Activated CD4-positive, alpha-beta T cell treated with anti-CD3 and anti-CD28 coated beads for 36 hours (primary cell): ENCODE measurements around the gene ERN1. TPM values are rescaled to one million over a fixed set of nuclear protein-coding genes. Genes with fewer than 3 reads are reported as not detected.

Experiments used
- ATAC-seq: fragments of 200-7000 bp; cut with Tn5 transposase; one replicate; pipeline ENCODE4 v1.10.0; 2021; ENCODE audit warnings: mild to moderate bottlenecking, moderate library complexity
- CTCF ChIA-PET: fragments of 350-600 bp; sonication (Branson Sonifier 250); formaldehyde crosslinking; loops from one replicate; lab custom pipeline; 2021; ENCODE audit warnings: antibody characterized with exemption; lab: Charles Lee
- POLR2A ChIA-PET: fragments of 350-600 bp; sonication (Branson Sonifier 250); formaldehyde crosslinking; loops from one replicate; lab custom pipeline; 2021; ENCODE audit warnings: antibody characterized with exemption, inconsistent platforms; lab: Charles Lee
- DNase-seq: peaks from one replicate; pipeline ENCODE4 v3.0.0-alpha.2; 2020
- H3K27ac Mint-ChIP-seq: one replicate; pipeline ENCODE4 v1.8.0; 2021; ENCODE audit warnings: mixed read lengths
- H3K27me3 Mint-ChIP-seq: one replicate; pipeline ENCODE4 v1.8.0; 2021; ENCODE audit warnings: mixed read lengths
- H3K36me3 Mint-ChIP-seq: one replicate; pipeline ENCODE4 v1.8.0; 2021; ENCODE audit warnings: low read depth, mixed read lengths
- H3K4me1 Mint-ChIP-seq: one replicate; pipeline ENCODE4 v1.8.0; 2021; ENCODE audit warnings: mixed read lengths
- H3K4me3 Mint-ChIP-seq: one replicate; pipeline ENCODE4 v1.8.0; 2021; ENCODE audit warnings: mild to moderate bottlenecking, moderate library complexity, mixed read lengths
- H3K9me3 Mint-ChIP-seq: one replicate; pipeline ENCODE4 v1.8.0; 2021; ENCODE audit warnings: low read depth, mixed read lengths
- intact Hi-C, 2 experiments: fragments of 100-400 bp; cut with DNase I in 1 of 2; cut with micrococcal nuclease in 1 of 2; formaldehyde crosslinking; loops; one replicate each; pipeline versions ENCODE4 v1.14.2 to v1.15.1; 2022 to 2024; cut with DNase I, micrococcal nuclease
- total RNA-seq, 2 experiments: library from RNA; stranded (reverse); gene quantifications; one replicate each; pipeline ENCODE4 v1.2.3, GENCODE V29; 2021

The ERN1 gene
- total RNA-seq, 2 experiments from 2014 or later: 23.7 to 26.8 TPM

GRCh38 chr17:64110379-64111152, 19.4 kb downstream of the ERN1 start:
- CTCF ChIA-PET: interaction anchor here (1.4 to 1.5 kb wide), 2 partner anchors 10 to 23 kb away, joined by 3 to 4 read pairs; no protein-coding TSS in a partner anchor

GRCh38 chr17:64109400-64109799, 20.5 kb downstream of the ERN1 start:
- H3K4me3 Mint-ChIP-seq: no peak overlapping the region
- ChIA-PET POLR2A (interaction anchor here (0.6 kb wide), 1 partner anchor 46 kb away, joined by 3 read pairs; no protein-coding TSS in a partner anchor), CTCF (interaction anchor here (0.7 to 0.8 kb wide), 2 partner anchors 45 to 180 kb away, joined by 3 read pairs; no protein-coding TSS in a partner anchor)
- no peaks in the 10 kb centered on the region for H3K9me3 Mint-ChIP-seq
- intact Hi-C loops: no loop called here
- H3K27ac Mint-ChIP-seq: peak overlapping the region; percentile 55
- ATAC-seq (no peak), DNase-seq (no peak)
- H3K4me1 Mint-ChIP-seq: peaks cover 53% of the 10 kb centered on the region
- no peaks in the 10 kb centered on the region for H3K27me3 Mint-ChIP-seq
- peaks cover 8% of the 10 kb centered on the region for H3K36me3 Mint-ChIP-seq

More at GRCh38 chr17:64110379-64111152, 19.4 kb downstream of the ERN1 start:
- no peak for ATAC-seq
- no peaks in the 10 kb centered on the region for H3K9me3 Mint-ChIP-seq
- no peak overlapping the region for H3K4me3 Mint-ChIP-seq
- H3K27ac Mint-ChIP-seq: peak overlapping the region; percentile 44
- no peak for DNase-seq
- intact Hi-C loops: no loop called here
- peaks cover 8% of the 10 kb centered on the region for H3K36me3 Mint-ChIP-seq
- peaks cover 60% of the 10 kb centered on the region for H3K4me1 Mint-ChIP-seq
- POLR2A ChIA-PET: no interaction called here
- no peaks in the 10 kb centered on the region for H3K27me3 Mint-ChIP-seq

GRCh38 chr17:64107500-64108236, 22.3 kb downstream of the ERN1 start:
- no peak for DNase-seq
- peak overlapping the region; percentile 56 for H3K27ac Mint-ChIP-seq
- H3K4me1 Mint-ChIP-seq: peaks cover 61% of the 10 kb centered on the region
- intact Hi-C loops: no loop called here
- POLR2A ChIA-PET: interaction anchor here (0.6 kb wide), 1 partner anchor 20 kb away, joined by 3 read pairs; no protein-coding TSS in a partner anchor
- no peak overlapping the region for H3K4me3 Mint-ChIP-seq
- peak; percentile 17 for ATAC-seq
- CTCF ChIA-PET: interaction anchor here (1.0 to 2.2 kb wide), 3 partner anchors 10 to 43 kb away, joined by 3 to 5 read pairs (median 3); no protein-coding TSS in a partner anchor
- no peaks in the 10 kb centered on the region for H3K9me3 Mint-ChIP-seq
- H3K27me3 Mint-ChIP-seq: no peaks in the 10 kb centered on the region
- peaks cover 3% of the 10 kb centered on the region for H3K36me3 Mint-ChIP-seq

GRCh38 chr17:64106918-64107317, 23.0 kb downstream of the ERN1 start:
- H3K36me3 Mint-ChIP-seq: peaks cover 4% of the 10 kb centered on the region
- no peak overlapping the region for H3K4me3 Mint-ChIP-seq
- no peaks in the 10 kb centered on the region for H3K9me3 Mint-ChIP-seq
- no peaks in the 10 kb centered on the region for H3K27me3 Mint-ChIP-seq
- intact Hi-C loops: no loop called here
- ChIA-PET CTCF (interaction anchor here (2.2 kb wide), 1 partner anchor 43 kb away, joined by 5 read pairs; no protein-coding TSS in a partner anchor), POLR2A (no interaction called here)
- ATAC-seq (no peak), DNase-seq (no peak)
- peak overlapping the region; percentile 48 for H3K27ac Mint-ChIP-seq
- H3K4me1 Mint-ChIP-seq: peaks cover 64% of the 10 kb centered on the region

- DNase-seq (no peak), ATAC-seq (no peak)
- intact Hi-C loops: no loop called here
- Mint-ChIP-seq H3K27me3 (no peaks in the 10 kb centered on the region), H3K4me1 (peaks cover 54% of the 10 kb centered on the region), H3K4me3 (no peak overlapping the region), H3K36me3 (peaks cover 7% of the 10 kb centered on the region), H3K9me3 (no peaks in the 10 kb centered on the region), H3K27ac (no peak overlapping the region)
- ChIA-PET POLR2A (interaction anchor here (0.6 to 1.0 kb wide), 2 partner anchors 15 to 457 kb away, joined by 3 to 7 read pairs; no protein-coding TSS in a partner anchor), CTCF (interaction anchor here (1.1 to 1.7 kb wide), 6 partner anchors 9 to 74 kb away, joined by 3 to 8 read pairs (median 4); no protein-coding TSS in a partner anchor)
Observed at GRCh38 chr17:64103391-64104364, 26.3 kb downstream of the ERN1 start.

GRCh38 chr17:64102627-64103390, 27.1 kb downstream of the ERN1 start:
- no peak for DNase-seq
- ChIA-PET POLR2A (no interaction called here), CTCF (interaction anchor here (0.6 to 1.7 kb wide), 11 partner anchors 9 to 199 kb away, joined by 3 to 8 read pairs (median 3); partner anchors contain the start of gene ICAM2)
- Mint-ChIP-seq H3K4me1 (peaks cover 53% of the 10 kb centered on the region), H3K36me3 (peaks cover 7% of the 10 kb centered on the region), H3K27me3 (no peaks in the 10 kb centered on the region), H3K9me3 (no peaks in the 10 kb centered on the region), H3K4me3 (no peak overlapping the region), H3K27ac (peak overlapping the region; percentile 42)
- intact Hi-C loops: no loop called here
- no peak for ATAC-seq

GRCh38 chr17:64099543-64099942, 30.4 kb downstream of the ERN1 start:
- no peak for ATAC-seq
- Mint-ChIP-seq H3K4me3 (no peak overlapping the region), H3K27me3 (no peaks in the 10 kb centered on the region), H3K9me3 (no peaks in the 10 kb centered on the region), H3K4me1 (peaks cover 60% of the 10 kb centered on the region), H3K36me3 (peaks cover 31% of the 10 kb centered on the region), H3K27ac (no peak overlapping the region)
- DNase-seq: no peak
- CTCF ChIA-PET: interaction anchor here (0.6 to 0.7 kb wide), 2 partner anchors 25 to 71 kb away, joined by 3 read pairs; no protein-coding TSS in a partner anchor
- intact Hi-C loops: no loop called here
- POLR2A ChIA-PET: no interaction called here

- Mint-ChIP-seq H3K27ac (peak overlapping the region; percentile 45), H3K27me3 (no peaks in the 10 kb centered on the region), H3K4me3 (no peak overlapping the region), H3K4me1 (peaks cover 60% of the 10 kb centered on the region), H3K9me3 (no peaks in the 10 kb centered on the region), H3K36me3 (peaks cover 30% of the 10 kb centered on the region)
- POLR2A ChIA-PET: no interaction called here
- ATAC-seq (no peak), DNase-seq (no peak)
- intact Hi-C loops: no loop called here
- CTCF ChIA-PET: interaction anchor here (0.6 to 2.1 kb wide), 9 partner anchors 10 to 178 kb away, joined by 3 to 6 read pairs (median 3); no protein-coding TSS in a partner anchor
Observed at GRCh38 chr17:64097196-64097936, 32.6 kb downstream of the ERN1 start.

GRCh38 chr17:64096037-64096436, 33.9 kb downstream of the ERN1 start:
- intact Hi-C loops: no loop called here
- POLR2A ChIA-PET: interaction anchor here (1.3 kb wide), 1 partner anchor 11 kb away, joined by 6 read pairs; no protein-coding TSS in a partner anchor
- Mint-ChIP-seq H3K27ac (peak overlapping the region; percentile 84), H3K4me1 (peaks cover 69% of the 10 kb centered on the region), H3K4me3 (no peak overlapping the region), H3K36me3 (peaks cover 35% of the 10 kb centered on the region), H3K9me3 (no peaks in the 10 kb centered on the region), H3K27me3 (no peaks in the 10 kb centered on the region)
- CTCF ChIA-PET: interaction anchor here (1.0 to 2.1 kb wide), 4 partner anchors 18 to 67 kb away, joined by 5 to 6 read pairs (median 5); no protein-coding TSS in a partner anchor
- DNase-seq (no peak), ATAC-seq (no peak)
